HG03469 (cell line): ENCODE measurements around the gene LRRIQ4.

Experiments
- ATAC-seq: cut with Tn5 transposase; IDR thresholded peaks from one replicate; pipeline ENCODE4 v1.9.1; 2021; ENCODE audit warnings: mild to moderate bottlenecking, moderate library complexity, moderate number of reproducible peaks; ENCODE audit not compliant: unreplicated experiment

LRRIQ4 gene

DNA sequence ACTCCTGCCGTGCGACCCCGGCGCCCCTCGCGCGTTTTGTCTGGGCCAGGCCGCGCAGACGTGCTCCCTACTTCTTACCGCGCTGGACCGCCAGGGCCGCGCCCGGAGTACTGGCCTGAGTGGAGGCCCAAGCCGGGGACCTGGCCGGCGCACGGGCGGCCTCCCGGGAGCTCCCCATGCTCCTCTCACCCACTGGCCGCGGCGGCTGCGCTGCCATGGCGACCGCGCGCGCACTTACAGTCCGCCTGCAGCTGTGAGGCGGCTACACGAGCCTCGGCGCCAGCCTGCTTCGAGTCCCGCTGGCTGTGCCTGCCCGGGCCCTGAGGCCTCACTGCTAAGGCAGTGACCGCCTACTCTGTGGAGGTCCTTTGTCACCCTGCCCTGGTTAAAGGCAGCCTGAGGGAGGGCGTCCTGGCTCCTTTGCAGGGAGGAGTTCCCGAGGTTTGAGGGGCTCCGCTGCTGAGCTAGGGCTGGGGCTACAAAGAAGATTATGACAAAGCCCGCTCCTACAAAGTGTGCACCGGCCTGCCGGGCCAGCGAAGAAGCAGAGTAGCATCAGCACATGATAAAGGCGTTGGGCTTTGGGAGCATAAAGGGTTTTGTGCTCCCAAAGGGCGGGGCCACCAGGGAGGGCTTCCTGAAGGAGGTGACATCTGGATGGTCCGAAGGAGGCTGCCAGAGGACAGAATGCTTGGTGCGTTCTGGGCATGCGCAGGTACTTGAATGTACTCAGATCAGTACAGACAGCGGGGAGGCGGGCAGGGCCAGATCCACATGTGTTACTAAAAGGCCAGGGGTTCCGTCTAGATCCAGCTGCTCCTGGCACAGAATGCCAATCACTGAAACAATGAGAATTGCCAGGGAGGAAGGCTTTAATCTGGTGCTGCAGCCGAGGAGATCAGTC lies at the start of gene LRRIQ4, which contains the start of gene LRRC34:
LRRIQ4 (plus strand) TSS at position 539 of the 904 bp plus-strand sequence. CDS start 9,052 bp downstream, outside the sequence.
LRRC34 (minus strand) TSS at position 573 of the 904 bp plus-strand sequence; CDS start at position 217, 356 bp downstream.
- ATAC-seq = peak; percentile 42

GRCh38 chr3:169764312-169764881 lies 48.3 kb upstream of the LRRIQ4 start:
- peak; percentile 29 for ATAC-seq

DNA sequence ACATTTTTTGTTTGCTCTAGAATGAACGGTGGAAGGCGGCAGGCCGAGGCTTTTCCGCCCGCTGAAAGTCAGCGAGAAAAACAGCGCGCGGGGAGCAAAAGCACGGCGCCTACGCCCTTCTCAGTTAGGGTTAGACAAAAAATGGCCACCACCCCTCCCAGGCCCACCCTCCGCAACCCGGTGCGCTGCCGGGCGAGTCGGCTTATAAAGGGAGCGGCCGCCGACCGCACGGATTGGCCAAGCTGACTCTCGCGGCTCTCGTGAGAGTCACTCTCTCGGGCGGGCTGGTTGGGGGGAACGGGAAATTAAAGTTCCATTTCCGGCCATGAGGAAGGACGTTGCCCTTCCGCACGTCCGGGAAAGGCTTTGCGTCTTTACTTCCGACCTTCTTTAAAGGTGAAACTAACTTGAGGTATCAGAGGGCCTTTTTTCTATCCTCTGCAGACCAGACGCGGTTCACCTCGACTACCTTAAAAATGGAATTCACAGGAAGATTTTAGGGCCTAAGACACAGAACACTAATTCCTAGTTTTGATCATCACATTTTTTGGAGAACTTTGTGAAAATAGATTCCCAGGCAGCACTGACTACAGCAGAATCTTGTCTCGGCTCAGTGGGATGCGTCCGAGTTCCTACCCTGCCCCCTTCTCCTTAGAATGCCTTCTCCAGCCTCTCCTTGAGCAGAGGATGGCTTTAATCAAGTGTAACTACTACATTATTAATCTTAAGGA lies 47.6 kb upstream of the LRRIQ4 start, which contains the start of gene TERC:
TERC (minus strand) TSS at position 179 of the 731 bp plus-strand sequence.
- peak; percentile 61 for ATAC-seq

GRCh38 chr3:169769287-169770181 lies 43.1 kb upstream of the LRRIQ4 start, which contains the start of gene ACTRT3:
ACTRT3 (minus strand) TSS chr3:169769561; CDS start chr3:169769520, 41 bp downstream.
- peak; percentile 20 for ATAC-seq

GRCh38 chr3:169771497-169772304 lies 41.0 kb upstream of the LRRIQ4 start:
- ATAC-seq = peak; percentile 21

GRCh38 chr3:169772305-169772896 lies 40.3 kb upstream of the LRRIQ4 start:
- peak; percentile 1 for ATAC-seq

DNA sequence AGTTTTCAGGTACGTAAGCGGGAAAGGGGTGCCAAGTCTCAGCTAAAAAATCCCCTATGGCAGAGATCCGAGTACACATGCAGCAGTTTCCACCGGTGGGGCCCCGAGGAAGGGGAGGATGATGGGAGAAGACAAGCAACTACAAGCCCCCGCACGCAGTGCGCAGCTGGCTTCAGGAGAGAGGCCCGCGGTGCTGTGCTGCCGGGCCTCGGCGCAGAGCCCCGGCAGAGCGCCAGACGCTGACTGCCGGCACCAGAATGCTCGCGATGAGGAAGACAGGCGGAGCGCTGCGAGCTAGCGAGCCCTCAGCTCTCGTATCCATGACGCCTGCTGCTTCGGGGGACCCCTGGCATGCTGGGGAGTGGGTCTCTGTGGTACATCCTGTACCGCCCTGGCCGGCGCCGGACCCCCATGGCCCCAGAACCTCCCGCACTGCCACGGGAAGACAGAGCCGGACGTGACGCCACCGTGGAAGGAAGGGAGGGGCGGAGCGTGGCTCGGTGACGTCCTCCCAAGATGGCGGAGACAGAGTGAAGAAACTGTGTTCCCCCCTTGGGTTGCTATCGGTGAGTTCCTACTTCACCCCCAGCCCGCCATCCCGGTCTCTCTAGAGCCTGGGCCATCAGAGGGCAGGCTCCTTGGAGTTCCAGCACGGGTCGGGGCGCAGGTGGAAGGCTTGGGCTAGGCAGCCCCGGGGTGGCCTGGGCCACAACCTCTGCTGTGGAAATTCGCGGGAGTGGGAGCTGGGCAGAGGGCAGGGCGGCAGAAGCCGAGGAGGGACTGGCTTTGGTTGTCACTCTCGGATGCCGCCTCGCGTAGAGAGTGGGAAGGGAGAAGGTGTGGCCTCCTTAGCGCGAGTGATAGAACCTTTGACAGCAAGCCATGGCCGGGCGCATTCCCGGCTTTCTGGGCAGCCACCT lies 39.5 kb upstream of the LRRIQ4 start, which contains the start of gene MYNN:
MYNN (plus strand) TSS at position 500 of the 920 bp plus-strand sequence. CDS start 900 bp downstream, outside the sequence.
- ATAC-seq = peak; percentile 64

GRCh38 chr3:169774186-169774585 lies 38.5 kb upstream of the LRRIQ4 start:
- no peak for ATAC-seq

GRCh38 chr3:169777822-169778221 lies 34.8 kb upstream of the LRRIQ4 start:
- no peak for ATAC-seq

GRCh38 chr3:169780742-169781141 lies 31.9 kb upstream of the LRRIQ4 start:
- no peak for ATAC-seq

DNA sequence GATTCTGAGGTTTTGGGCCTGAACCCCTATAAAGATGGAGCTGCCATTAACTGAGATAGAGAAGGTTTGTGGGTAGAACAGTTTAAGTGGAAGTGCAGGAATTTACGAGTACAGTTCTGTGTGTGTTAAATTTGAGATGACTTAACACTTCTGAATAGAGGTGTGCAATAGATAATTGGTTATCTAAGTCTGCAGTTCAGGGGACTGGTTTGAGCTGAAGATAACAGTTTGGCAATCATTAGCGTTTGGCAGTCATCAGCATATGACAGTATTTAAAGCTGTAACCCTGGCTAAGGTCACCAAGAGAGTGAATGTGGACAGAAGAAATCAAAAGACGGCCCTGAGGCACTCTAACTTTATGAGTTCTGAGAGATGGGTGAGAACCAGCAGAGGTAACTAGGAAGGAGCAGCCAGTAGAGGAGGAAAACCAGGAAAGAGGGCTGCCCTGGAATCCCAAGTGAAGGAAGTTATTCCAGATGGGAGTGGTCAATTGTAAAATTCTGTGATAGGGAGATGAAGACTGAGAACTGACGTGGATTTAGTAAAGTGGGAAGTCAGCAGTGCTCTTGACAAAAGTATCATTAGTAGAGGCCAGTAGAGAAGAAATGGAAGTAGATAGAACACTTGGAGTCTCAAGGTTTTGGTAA lies 31.3 kb upstream of the LRRIQ4 start:
- ATAC-seq = no peak

DNA sequence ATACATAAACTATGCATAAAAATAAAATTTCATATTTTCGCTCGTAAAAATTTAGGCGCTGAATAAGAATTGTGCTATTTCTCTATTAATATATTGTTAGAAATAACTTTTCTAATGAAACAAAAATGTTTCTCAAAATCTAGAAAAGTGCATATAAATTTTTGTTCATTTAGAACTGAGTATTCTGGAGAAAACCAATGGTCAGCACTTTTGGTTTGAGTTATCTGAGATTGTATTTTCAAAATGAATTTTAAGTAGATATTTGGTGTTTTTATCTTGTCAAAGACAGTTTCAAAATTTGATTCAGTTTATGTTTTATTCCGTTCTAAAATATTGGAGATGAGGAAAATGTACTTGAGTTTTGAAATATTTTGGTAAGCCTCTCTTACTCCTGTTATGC lies 25.6 kb upstream of the LRRIQ4 start:
- no peak for ATAC-seq

GRCh38 chr3:169787791-169788190 lies 24.9 kb upstream of the LRRIQ4 start:
- no peak for ATAC-seq

- ATAC-seq = no peak
Measured at GRCh38 chr3:169790219-169790618, 22.5 kb upstream of the LRRIQ4 start.

DNA sequence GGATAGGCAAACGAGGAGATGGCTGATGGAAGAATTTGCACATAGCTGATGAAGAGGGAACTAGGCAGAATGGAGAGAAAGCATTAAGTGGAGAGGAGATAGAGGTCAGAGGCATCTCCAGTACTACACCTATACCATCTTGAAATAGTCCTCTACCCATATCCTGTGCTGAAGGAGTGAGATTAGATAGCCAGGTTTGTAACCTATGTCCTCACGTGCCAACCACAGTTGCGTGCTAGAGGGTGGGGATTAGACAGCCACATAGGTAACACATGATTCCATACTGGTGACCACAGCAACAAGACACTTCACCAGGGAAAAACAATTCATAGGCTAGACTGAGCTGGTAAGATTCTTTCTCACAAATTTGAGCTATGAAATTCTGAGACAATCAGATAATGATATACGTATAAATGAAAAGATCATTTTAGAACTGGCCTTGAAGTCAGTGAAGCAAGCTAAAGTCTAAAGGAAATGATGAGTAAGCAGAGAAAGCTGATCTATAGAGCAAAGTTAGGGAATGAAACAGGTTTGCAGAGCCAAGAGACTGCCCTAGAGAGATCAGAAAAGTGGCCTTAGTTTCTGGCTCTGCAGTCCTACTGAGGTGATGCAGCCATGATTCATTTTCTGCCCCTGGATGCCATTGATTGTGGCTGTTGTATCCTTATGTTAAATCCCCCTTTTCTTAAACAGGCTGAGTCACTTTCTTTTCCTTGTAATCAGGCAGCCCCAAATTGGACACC lies 21.8 kb upstream of the LRRIQ4 start:
- no peak for ATAC-seq

GRCh38 chr3:169792359-169792758 lies 20.3 kb upstream of the LRRIQ4 start:
- ATAC-seq = no peak
